Activated T-cell treated with anti-CD3 and anti-CD28 coated beads for 48 hours (primary cell): ENCODE data around the gene GRXCR2.

Experiments
- DNase-seq: peaks from one replicate; pipeline ENCODE4 v3.0.0-alpha.2; 2020; ENCODE audit warnings: low read depth

GRXCR2 gene

DNA sequence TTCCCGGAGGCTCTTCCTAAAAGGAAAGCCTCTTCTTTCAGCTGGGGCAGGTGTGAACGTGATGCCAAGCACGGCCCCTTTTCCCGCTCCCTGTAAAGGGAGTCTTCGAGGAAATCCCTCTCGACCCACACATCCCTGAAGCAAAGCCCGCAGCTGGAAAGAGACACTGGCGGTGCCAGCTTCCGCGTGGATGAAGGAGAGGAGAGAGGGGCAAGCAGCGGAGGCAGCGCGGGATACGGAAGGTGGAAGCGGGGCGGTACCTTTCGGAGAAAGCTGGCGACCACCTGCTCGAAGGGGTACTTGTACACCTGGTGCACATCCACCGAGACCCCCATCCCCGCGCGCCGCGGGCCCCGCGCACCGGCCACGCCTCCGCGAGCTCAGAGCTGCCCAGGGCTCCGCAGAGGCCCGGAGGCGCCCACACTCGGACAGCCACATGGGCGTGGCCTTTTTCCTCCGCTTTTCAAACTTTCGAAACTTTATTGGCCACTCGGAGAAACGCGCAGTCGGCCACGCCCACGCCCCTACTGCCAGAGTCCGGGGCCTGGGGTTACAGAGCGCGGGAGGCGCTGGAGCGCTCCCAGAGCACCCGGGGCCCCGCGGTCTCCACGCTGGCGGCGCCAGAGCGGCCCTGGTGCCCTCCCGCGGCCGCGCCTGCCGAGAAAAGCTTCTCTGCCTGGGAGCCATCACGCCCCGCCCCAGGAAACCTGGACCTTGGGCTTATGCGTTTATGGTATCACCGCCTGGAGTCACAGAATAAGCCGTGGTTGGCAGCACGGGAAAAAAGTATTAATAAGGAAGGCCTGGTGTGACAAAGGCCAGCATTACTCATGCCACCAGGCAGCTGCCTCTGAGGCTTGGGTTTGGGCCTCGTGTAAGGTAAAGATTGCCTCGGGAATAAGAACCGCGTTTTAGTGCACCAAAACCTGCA lies 37.6 kb downstream of the GRXCR2 start, which contains the start of gene PRELID2:
TSS of gene PRELID2 (minus strand) at position 426 of the 931 bp plus-strand sequence. CDS start at position 335, 91 bp downstream.
- DNase-seq: peak; percentile 52

DNA sequence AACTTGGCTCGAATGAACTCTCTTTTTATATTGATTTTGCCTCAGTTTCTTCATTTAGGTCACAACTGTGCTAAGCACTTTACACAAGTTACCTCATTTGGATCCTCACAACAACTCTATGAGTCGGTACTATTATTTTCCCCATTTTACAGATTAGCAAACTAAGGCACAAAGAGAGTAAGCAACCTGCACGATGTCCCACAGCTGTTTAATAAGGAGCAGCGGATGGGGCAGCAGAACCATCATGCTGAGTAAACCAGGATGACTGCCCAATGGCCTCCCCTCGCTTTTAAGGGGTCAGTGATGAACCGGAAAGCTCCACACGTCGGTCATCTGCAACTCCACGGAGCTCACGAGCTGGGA lies 38.3 kb downstream of the GRXCR2 start:
- no peak for DNase-seq

GRCh38 chr5:145833631-145834200 lies 39.1 kb downstream of the GRXCR2 start:
- DNase-seq: no peak

- no peak for DNase-seq
Measured at GRCh38 chr5:145830594-145830993, 42.2 kb downstream of the GRXCR2 start.

GRCh38 chr5:145829708-145830361 lies 43.0 kb downstream of the GRXCR2 start:
- no peak for DNase-seq

GRCh38 chr5:145826895-145827674 lies 45.7 kb downstream of the GRXCR2 start:
- no peak for DNase-seq

DNA sequence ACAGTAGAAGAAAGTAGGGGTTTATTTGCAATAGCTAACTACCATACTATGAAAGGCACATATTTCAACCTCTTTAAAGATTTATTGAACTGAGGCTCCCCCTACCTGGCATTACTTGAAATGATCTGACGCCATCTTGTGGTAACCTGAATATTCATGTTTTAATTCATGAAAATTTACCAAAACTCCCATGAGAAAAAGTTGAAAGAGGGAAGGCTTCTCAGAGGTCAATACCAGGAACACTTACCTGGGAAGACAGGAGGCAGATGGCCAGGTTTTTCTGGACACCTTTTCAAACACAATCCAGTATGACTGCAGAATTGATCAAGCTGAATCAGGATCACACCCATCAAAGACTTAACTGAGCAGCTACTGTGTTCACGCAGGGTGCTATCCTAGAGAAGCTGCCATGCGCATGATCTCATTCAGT lies 47.0 kb downstream of the GRXCR2 start:
- DNase-seq: no peak

- DNase-seq: no peak
Measured at GRCh38 chr5:145824040-145824439, 48.8 kb downstream of the GRXCR2 start.

DNA sequence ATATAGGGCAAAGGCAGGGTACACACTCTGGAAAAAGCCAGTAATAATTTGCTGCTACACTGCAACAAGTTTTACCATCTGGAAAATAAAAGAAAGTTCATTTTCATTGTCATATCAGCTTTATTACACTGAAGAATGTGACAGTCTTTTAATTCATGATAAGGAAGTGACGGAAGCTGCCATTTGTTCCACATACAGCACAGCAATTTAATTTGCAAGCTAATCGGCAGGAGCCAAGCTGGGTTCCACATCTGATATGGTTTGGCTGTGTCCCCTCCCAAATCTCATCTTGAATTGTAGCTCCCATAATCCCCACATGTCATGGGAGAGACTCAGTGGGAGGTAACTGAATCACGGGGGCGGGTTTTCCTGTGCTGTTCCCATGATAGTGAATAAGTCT lies 54.2 kb downstream of the GRXCR2 start:
- no peak for DNase-seq

DNA sequence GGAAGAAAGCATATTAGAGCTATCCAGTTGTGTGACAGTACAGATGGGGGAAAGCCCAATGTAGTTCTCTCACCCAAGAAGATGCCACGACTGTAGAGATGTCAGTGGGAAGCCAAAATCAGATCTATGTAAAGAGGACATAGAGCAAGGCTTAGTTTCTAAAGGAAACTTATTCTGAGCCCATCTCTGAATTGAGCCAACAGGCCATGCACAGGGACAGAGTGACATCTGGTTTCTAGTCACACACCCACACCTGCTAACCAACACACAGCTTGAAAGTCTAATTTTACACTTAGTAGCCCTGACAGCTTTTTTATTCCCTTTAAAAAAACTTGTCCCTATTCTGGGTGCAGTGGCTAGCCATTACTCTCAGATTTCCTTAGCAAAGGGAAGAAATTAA lies 59.9 kb downstream of the GRXCR2 start:
- DNase-seq: no peak

- no peak for DNase-seq
Measured at GRCh38 chr5:145811834-145812625, 60.8 kb downstream of the GRXCR2 start.
